ENCODE data around the gene GABARAP. TPM values are rescaled to one million over a fixed set of nuclear protein-coding genes. Genes with fewer than 3 reads are reported as not detected.

Gene GABARAP
- total RNA-seq, 1 experiment from 2014 or later: 228 TPM

DNA sequence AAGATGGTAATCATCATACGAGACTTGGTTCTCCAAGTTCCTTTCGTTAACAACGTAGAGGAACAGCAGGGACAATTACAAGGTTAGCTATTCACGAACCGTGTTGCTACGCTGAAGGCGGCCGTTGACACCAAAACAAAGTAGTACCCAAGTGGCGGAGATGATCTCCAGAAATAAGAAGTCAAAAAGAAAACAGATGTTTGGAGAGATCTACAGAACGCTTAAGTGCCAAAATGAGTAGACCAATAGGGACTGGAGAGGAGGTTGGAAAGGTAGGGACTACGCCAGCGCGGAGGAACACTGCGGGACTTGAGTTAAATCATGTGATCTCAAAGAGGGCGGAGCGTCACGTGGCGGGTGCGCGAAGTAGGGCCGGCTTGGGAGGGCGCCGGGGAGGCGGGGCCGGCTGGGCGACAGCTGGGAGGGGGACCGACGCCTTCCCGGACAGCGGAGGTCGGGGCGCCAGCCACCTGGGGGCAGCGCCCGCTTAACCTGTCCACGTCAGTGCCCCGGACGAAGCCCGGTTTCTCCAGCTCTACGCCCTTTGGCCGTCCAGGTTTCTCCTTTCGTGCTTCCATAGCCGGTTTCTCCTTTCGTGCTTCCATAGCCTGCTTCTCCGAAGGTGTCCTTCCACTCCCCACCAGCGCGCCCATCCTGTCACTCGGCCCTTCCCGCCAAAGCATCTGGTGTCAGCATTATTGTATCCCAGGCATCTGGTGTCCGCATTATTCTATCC is 636 bp upstream of the GABARAP start (continued):
- no peak for TF ChIP-seq CBFB (CRISPR knock-in tag; IDR thresholded peaks at IDR 0.05; ENCODE audit: low read depth)
- TF ChIP-seq, protein P1, sequence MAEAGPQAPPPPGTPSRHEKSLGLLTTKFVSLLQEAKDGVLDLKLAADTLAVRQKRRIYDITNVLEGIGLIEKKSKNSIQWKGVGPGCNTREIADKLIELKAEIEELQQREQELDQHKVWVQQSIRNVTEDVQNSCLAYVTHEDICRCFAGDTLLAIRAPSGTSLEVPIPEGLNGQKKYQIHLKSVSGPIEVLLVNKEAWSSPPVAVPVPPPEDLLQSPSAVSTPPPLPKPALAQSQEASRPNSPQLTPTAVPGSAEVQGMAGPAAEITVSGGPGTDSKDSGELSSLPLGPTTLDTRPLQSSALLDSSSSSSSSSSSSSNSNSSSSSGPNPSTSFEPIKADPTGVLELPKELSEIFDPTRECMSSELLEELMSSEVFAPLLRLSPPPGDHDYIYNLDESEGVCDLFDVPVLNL (CRISPR knock-in tag; IDR thresholded peaks at IDR 0.05; ENCODE audit: borderline replicate concordance, low read depth): no peak
- no peak for TF ChIP-seq ESRRA (CRISPR knock-in tag; IDR thresholded peaks at IDR 0.05; ENCODE audit: borderline replicate concordance)
- TF ChIP-seq ZNF121 (CRISPR knock-in tag; IDR thresholded peaks at IDR 0.05): no peak
- peak; percentile 74 for TF ChIP-seq NFE2L1 (CRISPR knock-in tag; IDR thresholded peaks at IDR 0.05)
- TF ChIP-seq, protein P2, sequence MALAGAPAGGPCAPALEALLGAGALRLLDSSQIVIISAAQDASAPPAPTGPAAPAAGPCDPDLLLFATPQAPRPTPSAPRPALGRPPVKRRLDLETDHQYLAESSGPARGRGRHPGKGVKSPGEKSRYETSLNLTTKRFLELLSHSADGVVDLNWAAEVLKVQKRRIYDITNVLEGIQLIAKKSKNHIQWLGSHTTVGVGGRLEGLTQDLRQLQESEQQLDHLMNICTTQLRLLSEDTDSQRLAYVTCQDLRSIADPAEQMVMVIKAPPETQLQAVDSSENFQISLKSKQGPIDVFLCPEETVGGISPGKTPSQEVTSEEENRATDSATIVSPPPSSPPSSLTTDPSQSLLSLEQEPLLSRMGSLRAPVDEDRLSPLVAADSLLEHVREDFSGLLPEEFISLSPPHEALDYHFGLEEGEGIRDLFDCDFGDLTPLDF (CRISPR knock-in tag; IDR thresholded peaks at IDR 0.05): no peak
- TF ChIP-seq, protein P3, sequence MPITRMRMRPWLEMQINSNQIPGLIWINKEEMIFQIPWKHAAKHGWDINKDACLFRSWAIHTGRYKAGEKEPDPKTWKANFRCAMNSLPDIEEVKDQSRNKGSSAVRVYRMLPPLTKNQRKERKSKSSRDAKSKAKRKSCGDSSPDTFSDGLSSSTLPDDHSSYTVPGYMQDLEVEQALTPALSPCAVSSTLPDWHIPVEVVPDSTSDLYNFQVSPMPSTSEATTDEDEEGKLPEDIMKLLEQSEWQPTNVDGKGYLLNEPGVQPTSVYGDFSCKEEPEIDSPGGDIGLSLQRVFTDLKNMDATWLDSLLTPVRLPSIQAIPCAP (CRISPR knock-in tag; IDR thresholded peaks at IDR 0.05): no peak
- TF ChIP-seq RORB (CRISPR knock-in tag; IDR thresholded peaks at IDR 0.05): 0 out of 2 replicates have a peak, but pooled peaks have one; percentile 24
- TF ChIP-seq, protein P4, sequence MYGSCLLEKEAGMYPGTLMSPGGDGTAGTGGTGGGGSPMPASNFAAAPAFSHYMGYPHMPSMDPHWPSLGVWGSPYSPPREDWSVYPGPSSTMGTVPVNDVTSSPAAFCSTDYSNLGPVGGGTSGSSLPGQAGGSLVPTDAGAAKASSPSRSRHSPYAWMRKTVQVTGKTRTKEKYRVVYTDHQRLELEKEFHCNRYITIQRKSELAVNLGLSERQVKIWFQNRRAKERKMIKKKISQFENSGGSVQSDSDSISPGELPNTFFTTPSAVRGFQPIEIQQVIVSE (CRISPR knock-in tag; IDR thresholded peaks at IDR 0.05; ENCODE audit: borderline replicate concordance): no peak; the same call in 1 of the 2 replicates
- TF ChIP-seq, protein P5, sequence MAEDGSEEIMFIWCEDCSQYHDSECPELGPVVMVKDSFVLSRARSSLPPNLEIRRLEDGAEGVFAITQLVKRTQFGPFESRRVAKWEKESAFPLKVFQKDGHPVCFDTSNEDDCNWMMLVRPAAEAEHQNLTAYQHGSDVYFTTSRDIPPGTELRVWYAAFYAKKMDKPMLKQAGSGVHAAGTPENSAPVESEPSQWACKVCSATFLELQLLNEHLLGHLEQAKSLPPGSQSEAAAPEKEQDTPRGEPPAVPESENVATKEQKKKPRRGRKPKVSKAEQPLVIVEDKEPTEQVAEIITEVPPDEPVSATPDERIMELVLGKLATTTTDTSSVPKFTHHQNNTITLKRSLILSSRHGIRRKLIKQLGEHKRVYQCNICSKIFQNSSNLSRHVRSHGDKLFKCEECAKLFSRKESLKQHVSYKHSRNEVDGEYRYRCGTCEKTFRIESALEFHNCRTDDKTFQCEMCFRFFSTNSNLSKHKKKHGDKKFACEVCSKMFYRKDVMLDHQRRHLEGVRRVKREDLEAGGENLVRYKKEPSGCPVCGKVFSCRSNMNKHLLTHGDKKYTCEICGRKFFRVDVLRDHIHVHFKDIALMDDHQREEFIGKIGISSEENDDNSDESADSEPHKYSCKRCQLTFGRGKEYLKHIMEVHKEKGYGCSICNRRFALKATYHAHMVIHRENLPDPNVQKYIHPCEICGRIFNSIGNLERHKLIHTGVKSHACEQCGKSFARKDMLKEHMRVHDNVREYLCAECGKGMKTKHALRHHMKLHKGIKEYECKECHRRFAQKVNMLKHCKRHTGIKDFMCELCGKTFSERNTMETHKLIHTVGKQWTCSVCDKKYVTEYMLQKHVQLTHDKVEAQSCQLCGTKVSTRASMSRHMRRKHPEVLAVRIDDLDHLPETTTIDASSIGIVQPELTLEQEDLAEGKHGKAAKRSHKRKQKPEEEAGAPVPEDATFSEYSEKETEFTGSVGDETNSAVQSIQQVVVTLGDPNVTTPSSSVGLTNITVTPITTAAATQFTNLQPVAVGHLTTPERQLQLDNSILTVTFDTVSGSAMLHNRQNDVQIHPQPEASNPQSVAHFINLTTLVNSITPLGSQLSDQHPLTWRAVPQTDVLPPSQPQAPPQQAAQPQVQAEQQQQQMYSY (CRISPR knock-in tag; IDR thresholded peaks at IDR 0.05): no peak
- TF ChIP-seq JUN (CRISPR knock-in tag; IDR thresholded peaks at IDR 0.05): peak; percentile 47; the same call in 1 of the 2 replicates
- no peak for TF ChIP-seq ZNF317 (CRISPR knock-in tag; IDR thresholded peaks at IDR 0.05; ENCODE audit: borderline replicate concordance, low read depth)
- TF ChIP-seq TEAD4 (CRISPR knock-in tag; IDR thresholded peaks at IDR 0.05): no peak
- TF ChIP-seq, protein P6, sequence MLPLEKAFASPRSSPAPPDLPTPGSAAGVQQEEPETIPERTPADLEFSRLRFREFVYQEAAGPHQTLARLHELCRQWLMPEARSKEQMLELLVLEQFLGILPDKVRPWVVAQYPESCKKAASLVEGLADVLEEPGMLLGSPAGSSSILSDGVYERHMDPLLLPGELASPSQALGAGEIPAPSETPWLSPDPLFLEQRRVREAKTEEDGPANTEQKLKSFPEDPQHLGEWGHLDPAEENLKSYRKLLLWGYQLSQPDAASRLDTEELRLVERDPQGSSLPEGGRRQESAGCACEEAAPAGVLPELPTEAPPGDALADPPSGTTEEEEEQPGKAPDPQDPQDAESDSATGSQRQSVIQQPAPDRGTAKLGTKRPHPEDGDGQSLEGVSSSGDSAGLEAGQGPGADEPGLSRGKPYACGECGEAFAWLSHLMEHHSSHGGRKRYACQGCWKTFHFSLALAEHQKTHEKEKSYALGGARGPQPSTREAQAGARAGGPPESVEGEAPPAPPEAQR (CRISPR knock-in tag; IDR thresholded peaks at IDR 0.05): no peak
- peak; percentile 52; the same call in 1 of the 2 replicates for TF ChIP-seq SMAD3 (CRISPR knock-in tag; IDR thresholded peaks at IDR 0.05; ENCODE audit: borderline replicate concordance)
- no peak for TF ChIP-seq NR2C2 (CRISPR knock-in tag; IDR thresholded peaks at IDR 0.05)
- no peak for TF ChIP-seq CREM (CRISPR knock-in tag; IDR thresholded peaks at IDR 0.05)
- TF ChIP-seq, protein P7, sequence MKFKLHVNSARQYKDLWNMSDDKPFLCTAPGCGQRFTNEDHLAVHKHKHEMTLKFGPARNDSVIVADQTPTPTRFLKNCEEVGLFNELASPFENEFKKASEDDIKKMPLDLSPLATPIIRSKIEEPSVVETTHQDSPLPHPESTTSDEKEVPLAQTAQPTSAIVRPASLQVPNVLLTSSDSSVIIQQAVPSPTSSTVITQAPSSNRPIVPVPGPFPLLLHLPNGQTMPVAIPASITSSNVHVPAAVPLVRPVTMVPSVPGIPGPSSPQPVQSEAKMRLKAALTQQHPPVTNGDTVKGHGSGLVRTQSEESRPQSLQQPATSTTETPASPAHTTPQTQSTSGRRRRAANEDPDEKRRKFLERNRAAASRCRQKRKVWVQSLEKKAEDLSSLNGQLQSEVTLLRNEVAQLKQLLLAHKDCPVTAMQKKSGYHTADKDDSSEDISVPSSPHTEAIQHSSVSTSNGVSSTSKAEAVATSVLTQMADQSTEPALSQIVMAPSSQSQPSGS (CRISPR knock-in tag; IDR thresholded peaks at IDR 0.05; ENCODE audit: borderline replicate concordance, low read depth): no peak
- peak; percentile 96 for TF ChIP-seq SP1 (CRISPR knock-in tag; conservative IDR thresholded peaks at IDR 0.05)
- no peak for TF ChIP-seq SMAD4 (CRISPR knock-in tag; IDR thresholded peaks at IDR 0.05)
- TF ChIP-seq, protein P8, sequence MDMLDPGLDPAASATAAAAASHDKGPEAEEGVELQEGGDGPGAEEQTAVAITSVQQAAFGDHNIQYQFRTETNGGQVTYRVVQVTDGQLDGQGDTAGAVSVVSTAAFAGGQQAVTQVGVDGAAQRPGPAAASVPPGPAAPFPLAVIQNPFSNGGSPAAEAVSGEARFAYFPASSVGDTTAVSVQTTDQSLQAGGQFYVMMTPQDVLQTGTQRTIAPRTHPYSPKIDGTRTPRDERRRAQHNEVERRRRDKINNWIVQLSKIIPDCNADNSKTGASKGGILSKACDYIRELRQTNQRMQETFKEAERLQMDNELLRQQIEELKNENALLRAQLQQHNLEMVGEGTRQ (CRISPR knock-in tag; IDR thresholded peaks at IDR 0.05): peak; percentile 99
- TF ChIP-seq, protein P9, sequence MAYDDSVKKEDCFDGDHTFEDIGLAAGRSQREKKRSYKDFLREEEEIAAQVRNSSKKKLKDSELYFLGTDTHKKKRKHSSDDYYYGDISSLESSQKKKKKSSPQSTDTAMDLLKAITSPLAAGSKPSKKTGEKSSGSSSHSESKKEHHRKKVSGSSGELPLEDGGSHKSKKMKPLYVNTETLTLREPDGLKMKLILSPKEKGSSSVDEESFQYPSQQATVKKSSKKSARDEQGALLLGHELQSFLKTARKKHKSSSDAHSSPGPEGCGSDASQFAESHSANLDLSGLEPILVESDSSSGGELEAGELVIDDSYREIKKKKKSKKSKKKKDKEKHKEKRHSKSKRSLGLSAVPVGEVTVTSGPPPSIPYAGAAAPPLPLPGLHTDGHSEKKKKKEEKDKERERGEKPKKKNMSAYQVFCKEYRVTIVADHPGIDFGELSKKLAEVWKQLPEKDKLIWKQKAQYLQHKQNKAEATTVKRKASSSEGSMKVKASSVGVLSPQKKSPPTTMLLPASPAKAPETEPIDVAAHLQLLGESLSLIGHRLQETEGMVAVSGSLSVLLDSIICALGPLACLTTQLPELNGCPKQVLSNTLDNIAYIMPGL (CRISPR knock-in tag; IDR thresholded peaks at IDR 0.05): no peak
- TF ChIP-seq, protein P10, sequence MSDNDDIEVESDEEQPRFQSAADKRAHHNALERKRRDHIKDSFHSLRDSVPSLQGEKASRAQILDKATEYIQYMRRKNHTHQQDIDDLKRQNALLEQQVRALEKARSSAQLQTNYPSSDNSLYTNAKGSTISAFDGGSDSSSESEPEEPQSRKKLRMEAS (CRISPR knock-in tag; IDR thresholded peaks at IDR 0.05): peak; percentile 68

All from WTC11 (cell line).